ENCODE measurements around the gene BDNF.

GRCh38 chr11:27716216-27716615 lies 16.0 kb upstream of the BDNF start:
- TF ChIP-seq POLR2A (IDR thresholded peaks at IDR 0.05) (no peak), CTCF (IDR thresholded peaks at IDR 0.05) (no peak)
